Bronchial epithelial cell (primary cell): Measurements from ENCODE around the gene ZNF780A. TPM values are rescaled to one million over a fixed set of nuclear protein-coding genes. Genes with fewer than 3 reads are reported as not detected.

ENCODE experiments used
- DNase-seq: peaks from one replicate; pipeline ENCODE4 v3.0.0-alpha.2; 2010; ENCODE audit warnings: low read depth
- FAIRE-seq: peaks from 2 replicates; lab custom pipeline; 2011; peaks lifted over from hg19 to GRCh38; lab: Jason Lieb, UNC
- H3K27me3 ChIP-seq: 2 replicates; pipeline ENCODE4 v1.5.1; 2011; ENCODE audit warnings: low read length; ENCODE audit not compliant: control insufficient read depth, insufficient read depth
- H3K36me3 ChIP-seq: 2 replicates; pipeline ENCODE4 v1.5.1; 2011; ENCODE audit warnings: low read length; ENCODE audit not compliant: control insufficient read depth, insufficient read depth
- H3K4me3 ChIP-seq: 2 replicates; pipeline ENCODE4 v1.5.1; 2011; ENCODE audit warnings: mild to moderate bottlenecking, low read depth, low read length, control low read depth
- CTCF ChIP-seq: IDR thresholded peaks from 2 replicates; pipeline ENCODE4 v1.5.1; 2011; ENCODE audit warnings: mild to moderate bottlenecking, moderate library complexity, low read length, control low read depth, inconsistent platforms; ENCODE audit not compliant: insufficient read depth, severe bottlenecking
- total RNA-seq: library from RNA; depleted of rRNA; stranded (reverse); fragments of >200 nt; gene quantifications from 2 replicates; pipeline ENCODE4 v1.2.1, GENCODE V29; 2014

ZNF780A gene
- total RNA-seq, 1 donor from 2014 or later, result 14.0 TPM

GRCh38 chr19:40110570-40110969 lies 19.8 kb upstream of the ZNF780A start:
- FAIRE-seq (no peak), DNase-seq (no peak)
- Histone ChIP-seq H3K36me3 (no peaks in the 10 kb centered on the region), H3K27me3 (no peaks in the 10 kb centered on the region), H3K4me3 (no peak overlapping the region)
- TF ChIP-seq CTCF, result no peak

- DNase-seq, result no peak
- H3K4me3 ChIP-seq, result no peak overlapping the region
- TF ChIP-seq CTCF, result no peak
- FAIRE-seq, result no peak
- H3K36me3 ChIP-seq, result no peaks in the 10 kb centered on the region
- no peaks in the 10 kb centered on the region for H3K27me3 ChIP-seq
Observed at GRCh38 chr19:40104754-40105153, 14.0 kb upstream of the ZNF780A start.

- DNase-seq (no peak), FAIRE-seq (no peak)
- no peak for TF ChIP-seq CTCF
- Histone ChIP-seq H3K27me3 (no peaks in the 10 kb centered on the region), H3K4me3 (no peak overlapping the region), H3K36me3 (no peaks in the 10 kb centered on the region)
Observed at GRCh38 chr19:40103600-40103999, 12.9 kb upstream of the ZNF780A start.

- FAIRE-seq, result no peak
- Histone ChIP-seq H3K36me3 (no peaks in the 10 kb centered on the region), H3K27me3 (no peaks in the 10 kb centered on the region), H3K4me3 (no peak overlapping the region)
- TF ChIP-seq CTCF, result no peak
- DNase-seq, result no peak
Observed at GRCh38 chr19:40101813-40102212, 11.1 kb upstream of the ZNF780A start.

- TF ChIP-seq CTCF, result no peak
- Histone ChIP-seq H3K4me3 (no peak overlapping the region), H3K27me3 (no peaks in the 10 kb centered on the region), H3K36me3 (no peaks in the 10 kb centered on the region)
- FAIRE-seq, result no peak
- no peak for DNase-seq
Observed at GRCh38 chr19:40093416-40093815, 2.7 kb upstream of the ZNF780A start.
